IPS DF 6.9 (cell line): ENCODE measurements around the gene PELI1.

ENCODE experiments used
- DNase-seq: peaks from one replicate; pipeline ENCODE4 v3.0.0-alpha.2; 2013; ENCODE audit warnings: low read depth, low spot score
- H3K27ac ChIP-seq: one replicate; pipeline ENCODE4 v1.5.1; 2013; ENCODE audit warnings: low read length, control low read depth
- H3K27me3 ChIP-seq: 2 replicates; pipeline ENCODE4 v1.6.1; 2013; ENCODE audit warnings: mild to moderate bottlenecking, low read length; ENCODE audit not compliant: control insufficient read depth, insufficient read depth
- H3K36me3 ChIP-seq: 2 replicates; pipeline ENCODE4 v1.6.1; 2013; ENCODE audit warnings: low read length; ENCODE audit not compliant: control insufficient read depth, insufficient read depth
- H3K4me1 ChIP-seq: 2 replicates; pipeline ENCODE4 v1.6.1; 2013; ENCODE audit warnings: low read length; ENCODE audit not compliant: control insufficient read depth, insufficient read depth
- H3K4me3 ChIP-seq: 2 replicates; pipeline ENCODE4 v1.5.1; 2013; ENCODE audit warnings: mild to moderate bottlenecking, low read length
- H3K9me3 ChIP-seq: 2 replicates; pipeline ENCODE4 v1.6.1; 2013; ENCODE audit warnings: low read length, inconsistent platforms; ENCODE audit not compliant: control insufficient read depth, insufficient read depth
- WGBS: extraction: QIAGEN DNeasy Blood & Tissue Kit; methylation state at CpG from one replicate; pipeline ENCODE4 v1.1.7; 2013; ENCODE audit warnings: mixed read lengths, missing lambda C conversion rate; ENCODE audit not compliant: insufficient read length, insufficient coverage; 5-methylcytosine and 5-hydroxymethylcytosine counted together

PELI1 gene

GRCh38 chr2:64175419-64176197 is 31.4 kb upstream of the PELI1 start:
- Histone ChIP-seq H3K27me3 (no peaks in the 10 kb centered on the region), H3K4me1 (no peaks in the 10 kb centered on the region), H3K9me3 (no peaks in the 10 kb centered on the region), H3K27ac (no peak overlapping the region), H3K36me3 (no peaks in the 10 kb centered on the region), H3K4me3 (no peak overlapping the region)
- WGBS: 100% methylated on average over 1 of the region's 5 CpGs
- no peak for DNase-seq

- DNase-seq: no peak
- no CpG with 5 or more reads among the region's 5 CpGs for WGBS
Observed at GRCh38 chr2:64173156-64174135, 29.2 kb upstream of the PELI1 start.

DNA sequence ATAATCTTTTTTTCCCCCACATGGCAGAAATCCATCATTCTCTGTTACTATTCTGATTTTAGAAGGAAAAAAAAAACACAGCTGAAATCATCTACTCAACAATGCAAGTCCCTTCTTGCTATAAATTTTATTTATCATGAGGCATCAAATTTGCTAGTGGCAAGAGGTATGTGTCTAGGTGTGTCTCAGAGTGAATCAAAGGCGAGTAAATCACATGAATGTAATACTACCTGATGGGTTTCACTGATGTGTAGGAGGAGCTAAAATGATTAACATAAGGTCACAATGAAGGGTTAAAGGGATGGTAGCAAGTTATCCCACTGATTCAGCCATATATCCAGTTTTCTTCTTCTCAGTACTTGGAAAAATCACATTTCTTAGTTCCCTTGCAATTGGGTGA is 24.5 kb upstream of the PELI1 start:
- Histone ChIP-seq H3K27ac (no peak overlapping the region), H3K27me3 (no peaks in the 10 kb centered on the region), H3K4me3 (no peak overlapping the region), H3K9me3 (no peaks in the 10 kb centered on the region), H3K4me1 (no peaks in the 10 kb centered on the region), H3K36me3 (no peaks in the 10 kb centered on the region)
- no CpG with 5 or more reads among the region's 1 CpG for WGBS
- no peak for DNase-seq

More at GRCh38 chr2:64173156-64174135, 29.2 kb upstream of the PELI1 start:
- Histone ChIP-seq H3K27ac (no peak overlapping the region), H3K4me1 (no peaks in the 10 kb centered on the region), H3K27me3 (no peaks in the 10 kb centered on the region), H3K9me3 (no peaks in the 10 kb centered on the region), H3K4me3 (no peak overlapping the region), H3K36me3 (no peaks in the 10 kb centered on the region)

DNA sequence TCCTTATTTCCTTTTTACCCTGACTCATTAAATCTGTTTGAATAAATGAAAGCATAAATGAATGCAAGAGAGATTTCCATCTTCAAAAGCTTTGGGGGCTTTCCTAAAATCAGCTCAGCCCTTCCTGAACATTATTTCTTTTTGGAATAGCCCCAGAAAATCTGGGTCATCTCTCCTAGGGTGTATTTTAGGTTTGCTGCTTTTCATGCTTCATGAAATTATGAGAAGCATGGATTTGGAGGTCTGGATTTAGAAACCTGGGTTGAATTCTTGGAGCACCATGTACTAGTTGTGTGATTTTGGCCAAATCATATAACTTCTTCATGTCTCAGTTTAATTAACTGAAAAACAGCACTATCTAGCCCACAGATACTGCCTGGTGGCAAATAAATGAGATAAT is 24.0 kb upstream of the PELI1 start:
- H3K4me3 ChIP-seq: no peak overlapping the region
- no peaks in the 10 kb centered on the region for H3K27me3 ChIP-seq
- H3K27ac ChIP-seq: no peak overlapping the region
- no peak for DNase-seq
- no peaks in the 10 kb centered on the region for H3K9me3 ChIP-seq
- no peaks in the 10 kb centered on the region for H3K36me3 ChIP-seq
- no peaks in the 10 kb centered on the region for H3K4me1 ChIP-seq

DNA sequence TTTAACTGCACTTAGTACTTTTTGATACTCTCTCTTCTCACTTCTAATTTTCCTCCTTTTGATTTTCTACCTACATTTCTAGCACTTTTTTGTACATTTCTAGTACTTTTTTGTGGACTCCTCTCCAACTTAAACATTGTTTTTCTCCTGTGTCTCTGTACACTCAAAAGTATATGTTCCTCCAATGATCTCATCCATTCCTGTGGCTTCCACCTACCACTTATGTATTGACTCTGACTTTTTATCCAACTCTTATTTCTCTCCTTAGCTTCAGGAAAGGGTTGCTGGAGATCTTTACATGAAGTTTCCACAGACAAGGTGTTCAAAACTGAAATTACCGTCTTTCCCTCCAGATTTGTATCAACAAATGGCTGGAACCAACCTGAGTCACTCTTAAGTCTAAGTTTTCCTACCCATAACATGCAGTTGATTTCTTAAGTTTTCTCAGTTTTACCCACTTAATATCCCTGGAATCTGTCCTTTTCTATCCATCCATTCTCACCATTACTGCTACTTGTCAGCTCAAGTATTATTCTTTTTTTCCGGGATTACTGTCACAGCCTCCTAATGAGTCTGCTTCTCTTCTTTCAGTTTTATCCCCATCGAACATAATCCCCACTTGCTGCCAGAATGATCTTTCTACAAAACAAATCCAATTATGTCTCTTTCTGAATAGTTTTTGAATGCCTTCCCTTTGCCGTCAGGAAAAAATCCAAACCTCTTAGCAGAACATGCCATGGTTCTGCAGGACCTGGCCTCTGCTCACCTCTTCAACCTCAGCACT is 22.6 kb upstream of the PELI1 start:
- H3K27me3 ChIP-seq: no peaks in the 10 kb centered on the region
- no peaks in the 10 kb centered on the region for H3K4me1 ChIP-seq
- no peak for DNase-seq
- WGBS: no CpG with 5 or more reads among the region's 4 CpGs
- H3K4me3 ChIP-seq: no peak overlapping the region
- H3K9me3 ChIP-seq: no peaks in the 10 kb centered on the region
- no peak overlapping the region for H3K27ac ChIP-seq
- H3K36me3 ChIP-seq: no peaks in the 10 kb centered on the region

DNA sequence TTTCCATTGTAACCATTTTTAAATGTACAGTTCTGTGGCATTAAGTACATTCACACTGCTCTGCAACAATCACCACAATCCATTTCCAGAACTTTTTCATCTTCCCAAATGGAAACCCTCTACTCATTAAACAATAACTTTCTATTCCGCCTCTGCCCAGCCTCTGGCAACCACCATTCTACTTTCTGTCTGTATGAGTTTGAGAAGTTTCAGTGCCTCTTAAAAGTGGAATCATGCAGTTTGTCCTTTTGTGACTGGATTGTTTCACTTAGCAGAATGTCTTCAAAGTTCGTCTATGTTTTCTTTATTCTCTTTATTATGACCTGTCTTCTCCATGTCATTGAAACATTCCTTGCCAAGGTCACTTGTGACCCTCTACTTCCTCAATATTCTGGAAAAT is 22.0 kb upstream of the PELI1 start:
- H3K27ac ChIP-seq: no peak overlapping the region
- no CpG with 5 or more reads among the region's 2 CpGs for WGBS
- H3K36me3 ChIP-seq: no peaks in the 10 kb centered on the region
- H3K4me1 ChIP-seq: no peaks in the 10 kb centered on the region
- no peak overlapping the region for H3K4me3 ChIP-seq
- no peak for DNase-seq
- no peaks in the 10 kb centered on the region for H3K27me3 ChIP-seq
- H3K9me3 ChIP-seq: no peaks in the 10 kb centered on the region

DNA sequence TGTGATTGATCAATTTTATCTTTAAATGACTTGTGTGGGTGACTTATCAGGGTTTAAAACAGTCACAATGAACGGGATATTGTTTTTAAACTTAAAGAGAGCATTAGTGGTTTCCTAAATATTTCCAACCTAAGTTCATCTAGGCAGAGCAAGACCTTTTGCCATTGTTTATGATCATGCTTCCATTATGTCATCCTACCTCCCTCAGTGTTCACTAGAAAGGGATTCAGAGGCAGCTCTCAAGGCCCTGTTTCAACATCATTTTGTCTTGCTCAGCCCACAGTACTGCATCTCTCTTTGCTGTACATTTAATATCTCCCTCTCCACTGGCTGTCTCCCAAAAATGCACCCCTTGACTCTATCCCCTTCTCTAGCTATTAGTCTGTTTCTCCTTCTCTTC is 21.5 kb upstream of the PELI1 start:
- H3K27me3 ChIP-seq: no peaks in the 10 kb centered on the region
- no peak overlapping the region for H3K27ac ChIP-seq
- DNase-seq: no peak
- no peak overlapping the region for H3K4me3 ChIP-seq
- H3K9me3 ChIP-seq: no peaks in the 10 kb centered on the region
- no peaks in the 10 kb centered on the region for H3K4me1 ChIP-seq
- no CpG with 5 or more reads among the region's 1 CpG for WGBS
- no peaks in the 10 kb centered on the region for H3K36me3 ChIP-seq

GRCh38 chr2:64164629-64165028 is 20.4 kb upstream of the PELI1 start:
- WGBS: no CpG with 5 or more reads among the region's 1 CpG
- Histone ChIP-seq H3K9me3 (no peaks in the 10 kb centered on the region), H3K4me1 (no peaks in the 10 kb centered on the region), H3K27ac (no peak overlapping the region), H3K36me3 (no peaks in the 10 kb centered on the region), H3K27me3 (no peaks in the 10 kb centered on the region), H3K4me3 (no peak overlapping the region)
- DNase-seq: no peak

DNA sequence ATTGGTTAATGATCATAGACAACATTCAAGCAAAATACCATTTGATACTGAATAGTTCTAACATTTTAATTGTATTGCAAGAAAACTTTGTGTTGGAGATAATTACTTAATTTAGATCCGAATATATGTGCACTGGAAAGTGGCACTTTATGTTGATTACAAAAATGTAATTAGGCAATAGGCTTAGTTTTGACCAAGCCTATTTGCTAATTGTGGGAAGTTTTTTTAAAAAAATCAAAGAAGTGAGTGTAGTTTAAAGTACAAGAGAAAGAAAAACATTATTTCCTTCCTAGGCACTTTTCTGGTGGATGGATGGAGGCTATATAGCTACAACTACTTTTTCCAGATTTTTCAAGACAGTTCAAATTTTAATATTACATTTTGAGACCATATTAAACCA is 18.3 kb upstream of the PELI1 start:
- H3K27me3 ChIP-seq: no peaks in the 10 kb centered on the region
- no peaks in the 10 kb centered on the region for H3K36me3 ChIP-seq
- no peaks in the 10 kb centered on the region for H3K4me1 ChIP-seq
- WGBS: no CpG with 5 or more reads among the region's 1 CpG
- no peaks in the 10 kb centered on the region for H3K9me3 ChIP-seq
- H3K4me3 ChIP-seq: no peak overlapping the region
- DNase-seq: no peak
- H3K27ac ChIP-seq: no peak overlapping the region

- no peaks in the 10 kb centered on the region for H3K27me3 ChIP-seq
- H3K36me3 ChIP-seq: no peaks in the 10 kb centered on the region
- no peak overlapping the region for H3K4me3 ChIP-seq
- no peak overlapping the region for H3K27ac ChIP-seq
- peaks cover 3% of the 10 kb centered on the region; the same call in 1 of the 2 replicates for H3K4me1 ChIP-seq
- no peaks in the 10 kb centered on the region for H3K9me3 ChIP-seq
- DNase-seq: no peak
Observed at GRCh38 chr2:64157792-64158191, 13.6 kb upstream of the PELI1 start.
